GM21529 (cell line): ENCODE results near the gene CDC20B.

Source experiments
- ATAC-seq: cut with Tn5 transposase; IDR thresholded peaks from one replicate; pipeline ENCODE4 v1.9.1; 2021; ENCODE audit not compliant: unreplicated experiment

The CDC20B gene, protein sequence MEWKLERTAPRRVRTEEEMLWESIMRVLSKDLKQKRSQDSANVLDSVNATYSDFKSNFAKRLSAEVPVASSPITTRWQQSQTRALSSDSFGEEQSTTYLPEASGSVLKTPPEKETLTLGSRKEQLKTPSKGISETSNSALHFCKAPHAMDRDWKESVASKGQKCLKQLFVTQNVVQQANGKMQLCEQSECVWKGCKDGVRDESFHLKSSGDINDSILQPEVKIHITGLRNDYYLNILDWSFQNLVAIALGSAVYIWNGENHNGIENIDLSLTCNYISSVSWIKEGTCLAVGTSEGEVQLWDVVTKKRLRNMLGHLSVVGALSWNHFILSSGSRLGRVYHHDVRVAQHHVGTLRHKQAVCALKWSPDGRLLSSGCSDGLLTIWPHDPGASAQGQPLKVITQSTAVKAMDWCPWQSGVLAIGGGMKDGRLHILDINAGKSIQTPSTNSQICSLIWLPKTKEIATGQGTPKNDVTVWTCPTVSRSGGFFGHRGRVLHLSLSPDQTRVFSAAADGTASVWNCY

DNA sequence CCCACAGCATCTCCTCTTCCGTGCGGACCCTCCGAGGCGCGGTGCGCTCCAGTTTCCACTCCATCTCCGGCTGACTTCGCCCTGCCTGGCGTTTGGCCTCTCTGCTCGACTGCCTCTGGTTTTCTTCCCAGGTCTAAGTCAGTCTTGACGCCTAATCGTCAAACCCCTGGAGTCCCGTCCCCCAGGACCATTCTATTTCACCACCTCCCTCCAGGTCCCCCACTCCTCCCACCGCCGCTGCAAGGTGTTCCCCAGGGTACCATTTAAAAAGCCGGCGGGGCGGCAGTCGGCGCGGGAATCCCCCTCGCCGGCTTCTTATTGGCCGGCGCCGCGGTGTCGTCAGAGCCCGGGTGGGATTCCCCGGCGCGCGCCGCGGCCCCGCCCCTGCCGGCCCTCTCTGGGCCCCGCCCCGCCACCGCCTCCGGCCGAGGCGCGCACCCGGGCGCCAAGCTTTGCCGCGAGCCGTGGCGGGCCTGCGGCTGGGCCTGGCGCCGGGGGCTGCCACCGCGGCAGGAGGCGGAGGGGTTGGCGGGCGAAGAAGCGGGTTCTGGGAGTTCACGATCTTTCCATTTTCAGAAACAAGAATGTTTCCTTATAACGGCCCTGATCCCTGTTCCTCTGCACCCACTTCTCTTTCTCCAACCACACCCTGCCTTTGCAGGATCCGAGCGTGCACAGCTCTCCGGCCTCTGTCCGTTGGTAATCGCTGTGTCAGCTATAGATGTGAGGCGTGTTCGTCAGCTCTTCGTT lies at the start of gene CDC20B:
TSS of gene CDC20B (minus strand) at position 241 of the 750 bp plus-strand sequence. CDS start at position 64, 177 bp downstream.
- ATAC-seq: peak; percentile 86

DNA sequence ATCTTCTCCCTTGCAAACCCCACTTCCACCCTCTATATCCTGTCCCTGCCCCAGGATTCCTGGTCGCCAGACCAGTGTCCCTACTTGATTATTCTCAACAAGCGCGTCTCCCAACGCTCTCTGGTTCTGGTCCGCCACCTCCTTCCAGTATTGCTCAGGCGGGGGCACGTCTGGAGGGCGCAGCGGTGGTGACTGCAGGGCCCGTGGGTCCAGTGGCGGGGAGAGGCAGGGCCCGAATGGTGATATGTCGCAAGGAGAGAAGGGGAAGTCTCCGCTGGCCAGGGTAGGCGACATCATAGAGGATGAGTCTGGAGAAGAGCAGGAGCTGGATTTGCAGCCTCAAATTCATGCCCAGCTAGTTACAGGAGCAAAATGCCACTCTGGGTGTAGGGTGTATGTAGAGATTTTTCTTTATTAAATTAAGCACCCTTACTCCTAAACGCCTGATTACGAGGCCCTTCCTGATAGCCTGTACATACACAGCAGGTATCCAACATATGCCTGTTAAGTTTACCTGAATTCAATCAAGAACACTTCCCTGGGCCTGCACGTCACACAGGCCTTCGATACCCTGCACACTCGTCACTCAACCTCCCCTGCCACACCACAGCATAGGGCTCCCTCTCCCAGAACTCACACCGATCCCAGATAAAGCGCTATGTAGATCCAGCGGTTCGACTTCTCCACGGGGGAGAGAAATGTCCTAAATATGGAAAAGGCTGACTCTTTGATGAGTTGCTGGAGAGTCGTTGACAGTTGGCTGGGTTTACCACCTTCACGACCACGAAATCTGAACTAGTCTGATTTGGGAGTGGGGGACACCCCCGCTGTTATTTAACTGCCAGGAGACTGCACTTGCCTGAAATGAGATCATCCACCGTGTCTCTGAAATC lies 49.4 kb upstream of the CDC20B start:
- no peak for ATAC-seq

DNA sequence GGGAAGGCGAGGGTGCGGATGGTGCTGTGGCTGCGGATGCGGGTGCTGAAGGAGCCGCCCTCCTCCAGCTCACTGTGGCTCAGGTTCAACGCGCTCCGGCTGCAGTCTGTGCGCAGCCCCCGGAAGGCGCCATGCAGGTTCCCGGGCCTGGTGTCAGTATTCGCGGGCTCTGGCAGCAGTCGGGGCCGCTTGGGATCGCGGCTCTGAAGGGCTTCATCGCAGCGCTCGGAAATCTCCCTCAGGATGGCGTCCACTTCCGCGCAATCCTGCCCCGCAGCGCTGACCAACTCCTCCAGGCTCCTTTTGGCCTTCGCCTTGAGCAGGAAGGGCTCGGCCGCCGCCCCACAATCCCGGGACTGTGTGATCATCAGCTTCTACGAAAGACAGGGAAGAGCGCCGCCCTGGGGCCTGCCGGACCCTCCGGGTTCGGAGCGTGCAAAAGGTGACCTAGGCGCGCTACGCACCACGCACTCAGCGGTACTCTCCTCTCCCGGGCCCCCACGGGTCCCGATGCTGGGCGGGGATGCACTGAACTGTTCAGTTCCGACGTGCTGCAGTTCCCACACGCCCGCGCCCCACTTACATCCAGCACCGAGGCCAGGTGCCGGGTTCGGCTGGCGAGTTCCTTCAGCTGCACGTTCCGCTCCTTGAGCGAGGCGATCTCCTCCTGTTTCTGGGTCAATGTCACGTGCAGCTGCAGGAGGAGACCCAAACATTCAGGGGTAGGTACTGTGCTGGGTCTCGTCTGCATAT lies 47.6 kb upstream of the CDC20B start:
- no peak for ATAC-seq

DNA sequence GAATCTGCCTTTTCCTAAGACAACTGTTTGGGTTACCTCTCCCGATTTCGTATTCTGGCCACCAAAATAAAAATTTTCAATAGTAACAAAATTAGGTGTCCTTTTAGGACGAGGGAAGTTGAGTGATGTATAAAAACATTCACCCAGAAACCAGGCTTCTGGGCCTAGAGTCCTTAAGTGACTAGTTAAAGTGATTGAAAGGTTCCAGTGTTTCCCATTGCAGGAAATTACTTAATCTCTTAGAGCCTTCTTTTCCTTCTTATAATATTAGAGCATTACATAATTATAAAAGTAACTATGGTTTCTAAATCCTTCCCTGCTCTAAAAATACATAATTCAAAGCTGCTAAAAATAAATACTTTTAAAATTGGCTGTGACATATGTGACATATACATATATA lies 46.8 kb upstream of the CDC20B start:
- ATAC-seq: no peak

DNA sequence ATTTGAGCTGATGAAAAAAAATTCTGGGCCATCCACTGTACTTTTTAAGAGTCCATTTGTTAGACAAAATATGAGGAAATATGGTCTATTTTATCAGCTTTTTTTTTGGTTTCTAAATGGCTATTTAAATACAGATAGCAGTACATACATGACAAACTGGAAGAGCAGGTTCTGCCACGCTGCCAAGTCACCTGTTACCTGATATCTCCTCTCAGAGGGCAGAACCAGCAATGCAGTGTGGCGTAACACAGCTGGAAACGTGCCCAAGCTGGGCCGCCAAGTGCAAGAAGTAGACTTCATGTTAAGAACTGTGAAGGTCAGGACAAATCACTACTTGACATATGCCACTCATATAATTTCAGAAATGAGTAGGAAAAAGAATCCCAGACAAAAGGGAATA lies 46.0 kb upstream of the CDC20B start:
- no peak for ATAC-seq

DNA sequence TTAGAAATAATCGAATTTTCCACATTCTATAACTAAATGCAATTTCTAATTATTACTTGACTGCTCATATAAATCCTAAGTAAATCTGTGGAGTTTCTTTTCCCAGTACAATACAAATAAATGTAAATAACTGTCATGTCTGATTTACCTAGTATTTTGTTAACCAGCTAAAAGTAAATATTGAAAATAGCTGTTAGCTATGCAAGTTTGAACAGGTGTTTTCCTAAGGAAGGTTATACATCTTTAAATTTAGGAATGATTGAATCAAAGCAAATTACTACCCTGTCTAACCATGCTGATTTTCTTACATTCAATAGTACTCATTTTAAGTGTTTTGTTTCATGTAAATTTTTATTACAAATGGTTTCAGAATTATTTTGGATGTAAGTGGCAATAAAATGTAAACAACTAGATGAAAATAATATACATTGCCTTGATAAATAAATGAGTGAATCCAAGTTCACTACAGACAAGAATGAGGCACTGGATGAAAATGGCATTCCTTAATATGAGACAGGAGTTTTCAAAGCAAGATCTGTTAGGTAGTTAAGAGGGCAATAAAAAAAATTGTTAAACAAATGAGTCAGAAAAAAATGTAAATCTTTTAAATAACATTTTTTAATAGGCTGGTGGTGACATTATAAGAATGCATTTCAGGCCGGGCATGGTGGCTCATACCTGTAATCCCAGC lies 38.4 kb upstream of the CDC20B start:
- no peak for ATAC-seq

DNA sequence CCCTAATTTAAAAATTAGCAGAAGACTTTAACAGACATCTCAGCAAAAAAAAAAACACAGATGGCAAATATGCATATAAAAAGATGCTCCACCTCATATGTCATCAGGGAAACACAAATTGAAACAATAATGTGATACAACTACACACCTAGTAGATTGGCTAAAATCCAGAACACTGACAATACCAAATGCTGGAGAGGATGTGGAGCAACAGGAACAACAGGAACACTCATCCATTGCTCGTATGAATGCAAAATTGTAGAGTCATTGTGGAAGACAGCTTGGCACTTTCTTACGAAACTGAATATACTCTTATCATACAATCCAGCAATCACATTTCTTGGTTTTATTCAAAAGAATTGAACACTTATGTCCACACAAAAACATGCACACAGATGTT lies 32.0 kb upstream of the CDC20B start:
- no peak for ATAC-seq

DNA sequence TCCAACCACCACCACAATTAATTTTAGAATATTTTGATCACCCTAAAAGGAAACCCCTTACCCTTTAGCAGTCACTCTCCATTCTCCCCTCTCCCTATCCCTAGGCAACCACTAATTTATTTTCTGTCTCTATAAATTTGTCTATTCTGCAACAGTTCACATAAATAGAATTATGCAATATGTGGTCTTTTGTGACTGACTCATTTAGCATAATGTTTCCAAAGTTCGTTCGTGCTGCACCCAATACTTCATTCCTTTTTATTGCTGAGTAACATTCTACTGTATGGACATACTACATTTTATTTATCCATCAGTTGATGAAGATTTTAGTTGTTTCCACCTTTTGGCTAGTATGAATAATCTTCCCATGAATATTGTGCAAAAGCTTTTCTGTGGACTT lies 18.2 kb upstream of the CDC20B start:
- no peak for ATAC-seq

DNA sequence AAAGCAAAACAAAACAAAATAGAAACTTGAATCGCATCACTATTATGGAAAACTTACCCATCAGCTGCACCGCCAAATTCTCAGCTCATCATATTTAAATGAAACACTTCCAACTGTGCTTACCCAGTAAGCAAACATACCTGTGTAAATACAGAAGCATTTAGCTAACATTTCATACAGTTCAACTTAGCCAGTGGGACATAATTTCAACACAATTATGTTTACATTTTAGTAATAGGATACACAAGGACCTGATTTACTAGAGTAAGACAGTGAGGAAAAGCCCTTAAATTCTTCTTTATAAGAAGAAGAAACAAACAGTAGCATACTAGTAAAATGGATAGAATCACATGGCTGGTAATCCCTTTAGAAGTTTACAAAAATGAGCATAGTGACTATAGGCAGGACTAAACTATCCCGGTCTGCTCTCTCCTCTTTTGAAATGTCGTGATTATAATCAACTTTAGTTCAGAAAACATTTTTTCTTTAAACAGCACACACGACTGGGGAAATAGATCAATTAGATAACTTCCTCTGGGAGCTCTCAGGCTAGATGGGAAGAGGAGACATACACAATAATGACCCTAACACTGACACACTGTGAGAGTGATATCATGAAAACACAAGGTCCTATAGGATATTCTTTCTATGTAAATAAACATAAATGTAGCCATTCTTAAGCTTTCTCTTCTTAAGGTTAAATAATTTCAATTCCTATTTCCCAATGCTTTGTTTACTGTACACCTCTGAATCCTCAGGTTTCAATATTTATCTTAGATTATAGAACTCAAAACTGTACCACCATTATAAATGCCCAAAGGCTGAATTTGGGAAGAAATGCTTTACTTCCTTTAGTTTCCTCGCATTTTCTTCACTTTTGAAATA lies 15.9 kb upstream of the CDC20B start:
- no peak for ATAC-seq

DNA sequence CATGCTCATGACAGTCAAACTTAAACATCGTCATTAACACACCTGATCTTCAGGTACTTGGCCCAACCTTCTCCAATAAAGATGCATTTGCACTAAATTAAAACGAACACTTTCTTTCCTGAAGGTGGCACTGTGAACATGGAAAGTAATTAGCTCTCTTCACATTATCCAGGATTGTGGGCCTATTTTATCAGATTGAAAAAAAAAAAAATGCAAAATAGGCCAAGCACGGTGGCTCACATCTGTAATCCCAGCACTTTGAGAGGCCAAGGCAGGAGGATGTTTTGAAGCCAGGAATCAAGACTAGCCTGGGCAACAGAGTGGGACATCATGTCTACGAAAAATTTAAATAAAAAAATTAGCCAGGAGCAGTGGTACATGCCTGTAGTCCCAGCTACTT lies 14.4 kb upstream of the CDC20B start:
- ATAC-seq: no peak

DNA sequence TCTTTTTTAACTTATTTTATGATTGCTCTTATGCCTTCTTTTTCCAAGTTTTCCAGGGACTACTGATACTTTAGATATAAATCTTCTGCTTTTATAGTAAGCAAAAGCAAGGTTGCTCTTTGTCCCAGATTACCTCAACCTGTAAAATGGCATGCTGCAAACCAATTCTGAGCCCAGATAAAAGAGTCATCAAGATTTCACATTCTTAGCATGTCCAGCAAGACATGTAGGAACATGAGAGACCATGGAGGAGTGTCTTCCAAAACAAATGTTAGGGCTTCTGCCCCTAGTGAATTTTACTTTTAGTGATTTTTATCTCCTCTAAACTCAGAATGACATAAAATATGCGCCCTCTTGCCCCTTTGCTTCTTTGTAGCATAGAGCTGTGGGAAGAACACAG lies 7.0 kb upstream of the CDC20B start:
- ATAC-seq: no peak

DNA sequence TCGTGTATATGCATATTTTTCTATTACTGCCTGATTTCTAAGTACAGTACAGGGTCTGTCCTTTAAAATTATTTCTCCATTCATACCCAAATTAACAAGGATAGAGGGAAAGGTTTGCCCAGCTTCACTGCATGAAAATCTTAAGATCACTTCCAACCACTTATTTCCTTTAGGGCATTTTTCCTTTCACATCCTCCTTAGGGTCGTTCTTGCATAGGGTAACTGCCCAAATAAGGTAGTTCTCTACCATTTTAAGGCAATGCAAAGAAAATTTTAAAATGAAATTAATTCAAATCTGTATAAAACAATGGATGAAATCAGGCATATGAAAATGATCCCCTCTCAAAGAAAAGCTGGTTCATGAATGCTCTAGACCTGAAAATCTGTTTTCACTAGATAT lies 4.1 kb upstream of the CDC20B start:
- ATAC-seq: no peak

DNA sequence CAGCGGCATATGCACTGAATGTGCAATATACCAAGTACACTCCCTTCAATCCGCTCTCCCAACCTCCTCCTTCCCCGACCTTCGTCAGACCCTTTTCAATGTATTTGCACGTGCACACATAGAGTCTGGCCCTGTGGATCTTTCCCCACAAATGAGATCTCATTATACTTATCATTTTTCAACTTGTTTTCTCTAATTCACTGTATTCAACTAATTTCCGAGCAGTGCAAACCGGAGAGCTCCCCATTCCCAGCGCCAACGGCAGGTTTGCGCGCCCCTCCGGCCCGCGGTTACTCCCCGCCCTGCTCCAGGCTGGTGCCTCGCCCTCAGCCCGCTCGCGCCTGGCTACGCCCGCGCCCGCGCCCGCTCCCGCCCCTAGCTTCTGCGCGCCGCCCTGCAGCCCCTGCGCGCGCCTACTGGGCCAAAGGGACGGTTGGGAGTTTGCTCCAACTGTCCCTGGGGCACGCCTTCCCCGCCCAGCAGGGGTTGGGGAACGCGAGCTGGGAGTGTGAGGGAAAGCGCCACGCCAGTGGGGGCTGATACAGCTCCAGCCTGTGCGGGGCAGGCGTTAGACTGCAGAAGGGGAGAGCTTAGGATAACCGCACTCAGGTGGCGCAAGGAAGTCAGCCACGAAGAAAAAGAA lies 3.3 kb upstream of the CDC20B start:
- ATAC-seq: no peak

DNA sequence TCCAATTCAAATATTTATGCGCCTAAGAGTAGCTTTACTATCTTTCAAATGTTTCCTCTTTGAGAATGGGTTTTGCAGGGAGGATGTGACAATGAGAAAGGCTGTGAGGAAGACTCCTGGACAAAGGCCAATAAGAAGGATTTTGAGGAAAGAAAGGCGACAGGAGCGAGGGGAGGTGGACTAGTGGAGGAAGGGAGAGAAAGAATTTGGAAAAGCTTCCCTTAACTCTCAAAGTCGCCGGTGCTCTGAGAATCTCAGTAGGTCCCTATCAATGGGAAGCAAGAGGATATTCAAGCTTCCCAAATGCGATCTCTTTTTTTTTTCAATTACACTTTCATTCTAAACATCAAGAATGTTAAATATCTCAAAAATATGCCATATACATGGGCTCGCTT lies 2.8 kb upstream of the CDC20B start:
- no peak for ATAC-seq

DNA sequence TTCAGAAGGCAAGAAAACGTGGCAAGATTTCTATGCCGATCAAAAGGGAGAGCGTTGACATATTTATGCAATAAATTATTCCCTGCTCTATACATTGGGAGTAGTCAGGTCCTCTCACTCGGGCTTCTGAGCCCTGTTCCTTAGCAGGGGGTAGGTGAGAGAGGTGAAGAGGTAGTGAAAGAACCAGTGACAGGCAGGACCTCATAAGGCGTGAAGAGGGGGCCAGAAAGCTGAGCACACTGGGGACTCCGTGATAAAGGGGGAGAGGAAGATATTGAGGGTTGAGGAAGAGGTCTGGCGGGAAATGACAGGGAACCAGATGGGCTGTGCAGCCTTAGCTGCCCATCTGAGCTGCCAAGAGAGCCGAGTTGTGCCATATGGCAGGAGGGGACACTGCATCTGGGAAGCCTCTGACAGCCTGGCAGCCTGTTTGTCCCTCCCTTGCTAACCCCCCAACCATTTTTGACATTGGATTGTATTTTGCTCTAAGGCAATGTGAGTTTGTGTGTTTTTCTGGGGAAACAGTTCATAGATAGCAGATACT lies 782 bp upstream of the CDC20B start:
- peak; percentile 11 for ATAC-seq

DNA sequence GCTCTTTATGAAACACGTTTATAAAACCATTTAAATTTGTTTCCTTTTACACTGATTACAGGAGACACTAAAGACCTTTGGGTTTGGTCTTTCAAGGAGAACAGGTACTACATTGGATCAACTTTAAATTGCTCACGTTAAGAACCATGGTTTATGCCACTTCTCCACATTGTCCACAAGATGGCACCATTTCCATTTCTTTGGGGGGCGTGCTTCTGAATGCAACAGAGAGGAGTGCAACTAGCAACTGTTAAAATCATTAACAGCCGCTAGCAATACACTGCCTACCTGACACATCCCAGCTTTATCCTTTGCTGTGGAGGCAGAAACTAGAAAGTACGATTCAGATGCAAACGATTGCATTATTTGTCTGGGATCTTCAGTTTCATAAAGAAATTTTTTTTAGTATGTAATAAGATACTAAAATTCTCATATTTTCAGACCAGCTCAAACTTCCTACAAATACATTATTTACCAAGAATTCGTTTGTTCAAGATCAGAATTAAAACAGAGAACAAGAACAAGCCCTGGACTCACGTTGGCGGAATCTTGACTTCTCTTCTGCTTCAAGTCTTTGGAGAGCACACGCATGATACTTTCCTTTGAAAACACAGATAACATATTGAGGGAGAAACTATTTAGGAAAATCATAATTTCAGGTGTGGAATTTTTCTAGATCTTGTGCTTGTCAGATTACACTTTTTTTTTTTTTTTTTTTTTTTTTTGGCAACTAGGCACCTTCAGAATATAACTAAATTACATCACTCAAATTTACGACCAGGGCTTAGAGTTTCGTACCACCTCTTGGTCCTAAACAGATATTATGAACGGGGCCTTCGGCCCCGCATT lies 702 bp downstream of the CDC20B start:
- ATAC-seq: peak; percentile 48

DNA sequence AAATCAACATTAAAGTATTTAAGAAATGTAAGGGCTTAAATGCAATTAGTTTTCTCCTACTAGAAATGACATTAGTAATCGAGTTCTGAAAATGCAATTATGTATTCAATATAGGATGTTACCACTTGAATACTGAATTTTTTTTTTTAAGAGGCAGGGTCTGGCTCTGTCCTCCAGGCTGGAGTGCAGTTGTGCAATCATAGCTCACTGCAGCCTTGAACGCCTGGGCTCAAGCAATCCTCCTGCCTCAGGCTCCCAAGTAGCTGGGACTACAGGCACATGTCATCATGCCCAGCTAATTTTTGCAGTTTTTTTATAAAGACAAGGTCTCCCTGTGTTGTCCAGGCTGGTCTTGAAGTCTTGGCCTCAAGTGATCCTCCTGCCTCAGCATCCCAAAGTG lies 1.5 kb downstream of the CDC20B start:
- ATAC-seq: no peak
